Stimulated activated CD4-positive, alpha-beta T cell treated with anti-CD3 and anti-CD28 coated beads, Interleukin-4, amount 100 ng/mL, for 24 hours (primary cell): ENCODE measurements around the gene SPRED3.
"Not testable (repeated sequence)": the region's sequence is repeated elsewhere in the genome, so short reads cannot be mapped to it uniquely, and the experiment has no call there.

Experiments used
- DNase-seq: peaks from one replicate; pipeline ENCODE4 v3.0.0-alpha.2; 2020

The SPRED3 gene

DNA sequence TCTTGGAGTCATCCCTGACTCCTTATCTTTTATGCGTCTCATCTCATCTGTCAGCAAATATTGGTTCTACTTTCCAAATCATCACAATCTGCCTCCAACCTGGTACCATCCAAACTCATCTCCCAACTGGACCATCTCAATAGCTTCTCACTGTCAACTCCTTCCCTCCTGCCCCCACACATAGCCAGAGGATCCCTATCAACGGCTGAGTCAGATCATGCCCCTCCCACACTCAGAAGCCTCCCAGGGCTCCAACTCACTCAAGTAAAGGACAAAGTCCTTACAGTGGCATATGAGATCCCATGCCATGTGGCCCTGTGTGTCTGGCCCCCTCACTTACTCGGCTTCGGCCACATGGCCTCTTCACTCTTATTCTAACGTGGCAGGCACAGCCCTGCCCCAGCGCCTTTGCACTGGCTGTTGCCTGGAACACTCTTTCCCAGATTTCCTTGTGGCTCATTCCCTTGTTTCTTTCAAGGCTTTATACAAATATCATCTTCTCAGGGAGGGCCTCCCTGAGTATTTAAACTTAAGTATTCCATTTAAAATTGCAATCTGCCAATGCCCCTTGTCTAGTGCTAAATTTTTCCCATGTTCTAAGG, 4.3 kb downstream of the SPRED3 start:
- no peak for DNase-seq

DNA sequence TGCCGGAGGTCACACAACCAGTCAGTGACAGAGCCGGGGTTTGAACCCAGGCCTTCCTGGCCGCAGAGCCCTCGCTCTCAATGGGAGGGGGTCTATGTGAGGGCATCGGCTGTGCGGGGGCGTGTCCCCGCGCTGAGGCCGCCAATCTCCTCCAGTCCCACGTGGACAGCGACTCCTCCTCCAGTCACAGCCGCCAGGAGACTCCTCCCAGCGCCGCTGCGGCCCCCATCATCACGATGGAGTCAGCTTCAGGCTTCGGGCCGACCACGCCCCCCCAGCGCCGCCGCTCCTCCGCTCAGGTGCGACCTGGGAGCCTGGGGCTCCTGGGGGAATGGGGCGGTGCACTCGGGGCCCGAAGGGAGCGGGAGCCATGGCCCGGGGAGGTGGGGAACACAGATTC, 6.0 kb downstream of the SPRED3 start:
- peak; percentile 75 for DNase-seq

DNA sequence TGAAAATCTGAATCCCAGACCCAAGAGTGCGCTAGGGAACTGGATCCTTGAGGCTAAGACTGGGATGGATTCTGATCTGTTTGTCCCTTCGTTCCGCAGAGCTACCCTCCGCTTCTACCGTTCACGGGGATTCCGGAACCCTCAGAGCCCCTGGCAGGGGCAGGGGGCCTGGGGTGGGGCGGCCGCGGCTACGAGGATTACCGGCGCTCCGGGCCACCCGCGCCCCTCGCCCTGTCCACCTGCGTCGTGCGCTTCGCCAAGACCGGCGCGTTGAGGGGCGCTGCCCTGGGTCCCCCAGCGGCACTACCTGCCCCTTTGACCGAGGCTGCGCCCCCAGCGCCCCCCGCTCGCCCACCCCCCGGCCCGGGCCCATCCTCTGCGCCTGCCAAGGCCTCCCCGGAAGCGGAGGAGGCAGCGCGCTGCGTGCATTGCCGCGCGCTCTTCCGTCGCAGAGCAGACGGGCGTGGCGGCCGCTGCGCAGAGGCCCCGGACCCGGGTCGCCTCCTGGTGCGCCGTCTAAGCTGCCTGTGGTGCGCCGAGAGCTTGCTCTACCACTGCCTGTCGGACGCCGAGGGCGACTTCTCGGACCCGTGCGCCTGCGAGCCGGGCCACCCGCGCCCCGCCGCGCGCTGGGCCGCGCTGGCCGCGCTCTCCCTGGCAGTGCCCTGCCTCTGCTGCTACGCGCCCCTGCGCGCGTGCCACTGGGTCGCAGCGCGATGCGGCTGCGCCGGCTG, 7.1 kb downstream of the SPRED3 start:
- DNase-seq, result peak; percentile 49

DNA sequence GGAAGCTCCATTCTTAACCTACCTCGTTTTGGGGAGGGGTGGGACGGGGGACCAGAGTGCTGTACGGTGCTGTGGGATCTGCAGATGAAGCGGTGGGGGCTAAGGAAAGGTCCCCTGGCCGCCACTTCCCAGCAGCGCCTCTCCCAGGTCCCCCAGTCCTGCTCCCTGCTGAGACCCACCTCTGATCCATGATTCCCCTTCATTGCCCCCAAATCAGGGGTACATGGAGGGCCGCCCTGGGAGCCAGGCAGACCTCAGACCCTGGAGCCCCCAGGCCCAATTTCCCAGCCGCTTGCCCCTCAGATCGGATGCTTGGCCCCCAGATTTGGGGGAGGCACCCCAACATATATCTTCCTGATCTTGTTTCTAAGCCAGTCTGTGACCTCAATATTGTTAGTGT, 10.6 kb downstream of the SPRED3 start:
- no peak for DNase-seq

DNA sequence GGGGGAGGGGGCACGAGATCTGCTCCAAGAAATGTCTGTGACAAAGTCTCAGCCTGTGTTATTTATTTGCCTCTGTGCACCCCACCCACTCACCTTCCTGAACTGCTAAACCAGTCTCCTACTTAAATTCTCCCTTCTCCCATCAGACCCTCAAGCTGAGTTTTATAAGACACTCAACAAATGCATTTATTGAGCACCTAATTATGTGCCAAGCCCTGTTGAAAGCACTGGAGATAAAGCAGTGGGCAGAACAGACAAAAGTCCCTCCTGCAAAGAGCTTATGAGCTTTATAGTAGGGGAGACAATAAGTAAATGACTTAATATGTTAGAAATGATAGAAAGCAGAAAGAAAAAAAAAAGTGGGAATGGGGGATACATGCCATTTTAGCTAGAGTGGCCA, 11.0 kb downstream of the SPRED3 start:
- DNase-seq, result no peak

DNA sequence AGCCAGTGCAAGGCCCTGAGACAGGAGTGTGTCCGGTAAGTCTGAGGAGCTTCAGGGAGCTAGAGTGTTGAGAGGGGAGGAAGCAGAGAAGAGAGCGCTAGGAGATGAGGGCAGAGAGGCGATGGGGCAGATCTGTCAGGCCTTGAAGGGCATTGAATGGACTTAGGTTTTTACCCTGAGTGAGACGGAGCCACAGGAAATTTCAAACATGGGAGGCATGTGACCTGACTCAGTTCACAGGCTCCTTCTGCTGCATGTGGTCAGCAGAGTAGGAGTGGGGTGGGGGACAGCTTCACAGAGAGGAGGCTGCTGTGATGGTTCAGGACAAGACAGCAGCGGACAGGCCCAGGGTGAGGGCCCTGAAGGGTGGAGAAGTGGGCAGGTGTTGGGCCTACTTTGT, 11.9 kb downstream of the SPRED3 start:
- no peak for DNase-seq

DNA sequence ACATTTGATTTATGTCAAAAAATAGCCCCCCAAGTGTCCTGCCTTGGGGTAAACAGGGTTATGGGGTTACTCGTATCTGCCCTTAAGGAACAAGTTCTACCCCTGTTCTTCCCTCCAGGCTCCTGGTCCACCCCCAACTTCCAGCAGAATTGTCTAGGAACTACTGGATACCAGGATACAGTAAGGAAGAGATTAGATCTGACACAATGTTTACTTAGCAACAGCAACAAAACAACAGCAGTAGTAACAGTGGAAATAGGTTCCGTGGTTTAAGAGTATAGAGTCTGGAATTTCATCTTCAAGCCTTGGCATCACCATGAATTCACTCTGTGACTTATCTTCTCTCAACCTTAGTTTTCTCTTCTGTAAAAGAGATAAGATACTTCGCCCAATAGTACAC, 12.7 kb downstream of the SPRED3 start:
- DNase-seq, result no peak

DNA sequence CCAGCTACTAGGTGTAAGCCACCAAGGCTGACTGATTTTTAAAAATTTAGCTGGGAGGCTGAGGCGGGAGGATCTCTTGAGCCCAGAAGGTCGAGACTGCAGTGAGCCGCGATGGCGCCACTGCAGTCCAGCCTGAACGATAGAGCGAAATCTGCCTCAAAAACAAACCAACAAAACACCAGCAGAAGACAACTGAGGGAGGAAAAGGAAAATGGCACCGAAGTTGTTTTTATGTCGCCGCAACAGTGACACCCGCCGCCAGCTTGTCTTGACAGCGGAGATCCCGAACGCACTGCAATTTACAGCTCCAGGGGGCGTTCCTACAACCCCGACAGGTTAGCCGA, 14.1 kb downstream of the SPRED3 start:
- DNase-seq, result no peak

DNA sequence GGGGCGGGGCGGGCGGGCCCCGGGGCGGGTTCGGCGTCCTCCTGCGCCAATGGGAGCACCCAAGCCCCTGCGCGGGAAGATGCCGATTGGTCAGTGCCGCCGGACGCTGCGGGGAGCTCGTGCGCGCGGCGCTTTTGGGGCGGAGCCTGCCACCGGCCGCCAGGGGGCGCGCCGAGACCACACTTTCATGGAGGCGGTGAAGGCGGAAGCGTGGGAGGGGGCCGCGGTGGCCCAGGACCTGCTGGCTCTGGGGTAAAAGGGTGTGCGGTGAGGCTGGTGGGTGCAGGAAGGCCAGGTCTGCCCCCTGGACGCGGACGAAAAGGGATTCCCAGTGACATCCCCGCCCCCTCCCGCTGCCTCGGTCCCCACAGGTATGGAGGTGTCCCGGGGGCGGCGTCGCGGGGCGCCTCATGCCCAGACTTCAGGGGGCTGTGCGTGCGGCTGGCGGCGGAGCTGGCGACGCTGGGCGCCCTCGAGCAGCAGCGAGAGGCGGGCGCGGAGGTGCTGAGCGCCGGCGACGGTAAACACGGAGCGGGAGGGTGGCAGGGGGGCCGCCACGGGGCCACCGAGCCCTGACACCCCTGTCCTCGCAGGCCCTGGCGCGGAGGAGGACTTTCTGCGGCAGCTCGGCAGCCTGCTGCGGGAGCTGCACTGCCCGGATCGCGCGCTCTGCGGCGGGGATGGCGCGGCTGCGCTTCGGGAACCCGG, 14.6 kb downstream of the SPRED3 start, which contains the start of gene FAM98C:
Gene FAM98C, plus strand, starts transcription at position 127 of the 708 bp plus-strand sequence. Its CDS starts 61 bp downstream, at position 188.
- DNase-seq, result peak; percentile 96

DNA sequence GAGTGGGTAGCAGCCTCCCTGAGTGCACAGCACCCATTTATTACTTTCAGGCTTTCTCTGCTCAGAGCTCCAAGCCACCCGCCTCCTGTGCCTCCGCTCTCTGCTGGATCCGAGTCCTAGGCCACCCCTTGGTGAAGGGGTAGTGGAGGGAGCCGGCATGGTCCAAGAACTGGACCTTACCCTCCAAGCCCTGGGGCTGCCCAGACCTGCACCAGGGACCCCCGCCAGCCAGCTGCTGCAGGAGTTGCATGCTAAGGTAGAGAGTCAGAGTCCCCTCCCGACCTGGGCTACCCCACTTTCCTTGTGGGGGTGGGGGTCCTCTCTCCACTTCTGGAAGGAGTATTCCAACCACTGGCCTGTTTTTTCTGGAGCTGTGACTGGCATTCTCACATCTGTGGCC, 16.4 kb downstream of the SPRED3 start:
- no peak for DNase-seq

DNA sequence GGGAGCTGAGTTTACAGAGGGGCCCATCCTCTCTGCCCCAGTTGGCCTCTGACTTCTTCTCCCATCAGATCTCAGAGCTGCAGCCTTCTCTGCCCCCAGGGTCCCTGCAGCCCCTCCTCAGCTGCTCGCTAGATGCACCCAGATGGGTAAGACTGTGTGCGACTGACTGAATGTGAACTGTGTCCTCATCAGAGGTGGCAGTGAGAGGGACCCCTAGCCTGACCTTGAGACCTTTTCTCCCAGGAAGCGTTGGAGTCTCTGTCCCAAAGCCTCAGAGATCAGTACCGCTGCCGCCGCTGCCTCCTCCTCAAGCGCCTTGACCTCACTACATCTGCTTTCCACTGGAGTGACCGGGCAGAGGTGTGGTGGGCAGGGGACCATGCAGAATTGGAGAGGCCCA, 16.8 kb downstream of the SPRED3 start:
- DNase-seq, result no peak

DNA sequence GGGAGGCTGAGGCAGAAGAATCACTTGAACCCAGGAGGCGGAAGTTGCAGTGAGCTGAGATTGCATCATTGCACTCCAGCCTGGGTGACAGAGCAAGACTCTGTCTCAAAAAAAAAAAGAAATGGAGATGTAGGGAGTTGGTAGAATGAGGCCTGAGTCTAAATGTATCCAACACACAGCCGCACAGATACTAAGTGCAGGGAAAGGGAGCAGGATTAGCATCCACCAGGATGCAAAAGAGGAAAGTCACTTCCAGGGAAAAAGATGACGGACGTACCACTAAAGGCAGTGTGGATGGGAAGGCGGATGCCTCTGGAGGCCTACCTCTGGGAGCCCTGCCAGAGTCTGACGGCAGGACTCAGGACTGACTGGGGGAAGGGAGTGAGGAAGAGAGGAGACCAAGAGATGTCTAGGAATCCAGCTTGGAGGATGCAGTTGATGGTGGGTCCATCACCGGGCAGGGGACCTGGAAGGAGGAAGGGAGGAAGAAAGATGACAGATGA, 21.2 kb downstream of the SPRED3 start:
- DNase-seq, result no peak

DNA sequence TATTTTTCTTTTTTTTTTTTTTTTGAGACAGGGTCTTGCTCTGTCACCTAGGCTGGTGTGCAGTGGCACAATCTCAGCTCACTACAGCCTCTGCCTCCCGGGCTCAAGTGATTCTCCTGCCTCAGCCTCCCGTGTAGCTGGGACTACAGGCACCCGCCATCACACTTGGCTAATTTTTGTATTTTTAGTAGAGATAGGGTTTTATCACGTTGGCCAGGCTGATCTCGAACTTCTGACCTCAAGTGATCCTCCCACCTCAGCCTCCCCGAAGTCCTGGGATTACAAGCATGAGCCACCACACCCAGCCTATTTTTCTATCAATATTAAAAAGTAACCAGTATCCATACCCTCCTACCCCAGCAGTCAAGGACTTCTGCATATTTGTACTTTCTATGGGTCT, 21.9 kb downstream of the SPRED3 start:
- not testable (repeated sequence) for DNase-seq

DNA sequence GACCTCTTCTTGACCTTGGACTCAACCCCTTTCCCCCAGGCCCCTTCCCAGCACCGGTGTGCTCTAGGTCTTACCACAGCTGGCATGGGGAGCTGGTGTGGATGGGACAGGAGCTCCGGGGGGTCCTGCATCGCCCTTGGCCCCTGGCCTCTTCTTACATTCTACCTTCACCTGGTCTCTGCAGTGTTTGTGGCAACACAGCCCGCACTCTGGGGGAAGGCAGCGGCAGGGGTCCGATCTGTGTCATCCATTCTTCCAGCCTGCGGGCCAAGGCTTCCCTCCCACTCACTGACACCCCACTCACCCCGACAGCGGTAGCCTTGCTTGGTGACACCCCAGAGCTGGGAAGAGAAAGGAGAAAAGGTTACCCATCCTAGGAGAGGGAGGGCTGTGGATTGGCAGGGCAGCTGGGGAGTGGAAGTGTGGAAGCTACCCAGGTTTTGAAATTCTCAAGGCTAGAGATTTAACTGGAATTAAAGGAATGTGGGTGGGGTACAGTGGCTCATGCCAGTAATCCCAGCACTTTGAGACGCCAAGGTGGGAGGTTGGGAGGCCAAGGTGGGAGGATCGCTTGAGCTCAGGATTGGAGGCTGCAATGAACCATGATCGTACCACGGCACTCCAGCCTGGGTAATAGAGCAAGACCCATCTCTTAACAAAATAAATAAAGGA, 22.7 kb downstream of the SPRED3 start:
- no peak for DNase-seq

DNA sequence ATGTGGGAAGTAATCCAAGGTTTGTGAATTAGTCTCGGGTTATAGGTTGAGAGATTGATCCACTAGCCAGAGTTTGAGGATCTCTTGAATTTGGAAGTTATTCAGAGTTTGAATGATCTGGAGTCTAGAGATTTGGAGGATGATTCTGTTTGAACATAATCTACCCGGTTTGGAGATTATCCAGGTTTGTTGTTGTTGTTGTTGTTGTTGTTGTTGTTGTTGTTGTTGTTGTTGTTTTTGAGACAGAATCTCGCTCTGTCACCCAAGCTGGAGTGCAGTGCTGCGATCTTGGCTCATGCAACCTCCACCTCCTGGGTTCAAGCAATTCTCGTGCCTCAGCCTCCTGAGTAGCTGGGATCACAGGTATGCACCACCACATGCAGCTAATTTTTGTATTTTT, 23.4 kb downstream of the SPRED3 start:
- not testable (repeated sequence) for DNase-seq

DNA sequence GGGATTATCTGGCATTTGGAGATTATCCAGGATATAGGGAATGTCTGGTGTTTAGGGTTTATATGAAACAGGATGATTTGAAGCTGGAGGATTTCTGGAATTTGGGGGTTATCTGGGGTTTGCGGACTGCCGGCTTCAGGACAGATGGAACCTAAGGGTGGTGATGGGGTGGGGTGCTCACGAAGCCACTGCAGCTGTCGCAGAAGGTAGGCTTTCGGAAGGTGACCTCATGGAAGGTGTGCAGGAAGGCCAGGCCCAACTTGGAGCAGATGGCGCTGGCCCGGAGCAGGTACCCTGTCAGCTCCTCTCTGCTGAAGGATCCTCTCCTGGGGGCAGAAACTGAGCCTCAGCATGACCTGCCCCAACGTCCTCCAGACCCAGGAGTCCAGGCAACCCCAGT, 24.0 kb downstream of the SPRED3 start:
- no peak for DNase-seq

DNA sequence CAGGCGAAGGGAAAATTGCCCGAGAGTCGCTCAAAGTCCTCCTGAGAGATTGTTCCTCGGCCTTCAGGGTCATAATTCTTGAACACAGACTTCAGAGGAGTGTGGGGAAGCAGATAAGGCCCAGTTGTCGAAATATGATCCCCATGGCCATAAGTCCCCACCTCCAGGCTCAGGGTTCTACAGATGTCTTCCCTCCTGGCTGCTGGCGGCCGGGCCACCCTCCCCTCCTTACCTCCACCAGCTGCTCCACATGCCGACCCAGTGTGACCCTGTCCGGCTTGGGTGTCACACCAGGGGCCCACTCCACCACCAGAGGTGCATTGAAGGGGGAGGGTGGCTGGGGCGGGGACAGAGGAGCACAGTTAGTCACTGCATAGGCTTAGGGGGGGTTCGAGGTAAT, 24.5 kb downstream of the SPRED3 start:
- no peak for DNase-seq

DNA sequence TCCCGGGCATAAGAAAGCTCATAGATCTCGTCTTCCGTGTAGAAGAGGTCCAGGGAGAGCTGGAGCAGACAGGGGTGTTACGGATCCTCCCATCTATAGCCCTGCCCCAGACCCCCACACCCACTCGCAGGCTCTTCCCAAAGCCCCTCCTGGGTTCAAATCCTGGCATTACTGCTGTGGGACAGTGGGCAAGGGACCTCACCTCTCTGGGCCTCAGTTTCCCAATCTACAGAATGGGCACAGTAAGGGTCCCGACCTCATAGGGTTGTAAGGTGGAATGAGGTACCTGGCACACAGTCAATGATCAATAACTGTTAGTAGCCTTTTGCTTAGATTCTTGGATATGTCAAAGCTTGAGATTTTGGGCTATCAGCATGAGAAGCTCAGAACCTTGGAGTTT, 24.9 kb downstream of the SPRED3 start:
- no peak for DNase-seq

DNA sequence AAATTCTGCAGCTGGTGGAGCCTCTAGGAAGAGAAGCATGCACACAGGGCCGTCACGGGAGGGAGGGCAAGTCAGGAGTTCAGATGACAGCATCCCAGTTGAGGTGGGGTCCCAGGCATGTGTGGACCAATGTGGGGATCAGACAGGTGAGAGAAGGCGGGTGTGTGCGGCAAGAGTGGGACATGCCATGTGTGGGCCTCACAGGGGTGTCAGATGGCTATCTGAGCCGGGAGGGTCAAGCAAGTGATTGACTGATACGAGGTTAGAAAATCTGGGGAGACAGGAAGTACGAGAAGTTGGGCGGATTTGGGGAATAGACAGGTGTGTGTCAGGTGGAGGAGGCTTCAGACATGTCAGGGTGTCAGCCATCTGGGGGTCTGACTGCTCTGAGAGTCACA, 28.6 kb downstream of the SPRED3 start:
- no peak for DNase-seq

DNA sequence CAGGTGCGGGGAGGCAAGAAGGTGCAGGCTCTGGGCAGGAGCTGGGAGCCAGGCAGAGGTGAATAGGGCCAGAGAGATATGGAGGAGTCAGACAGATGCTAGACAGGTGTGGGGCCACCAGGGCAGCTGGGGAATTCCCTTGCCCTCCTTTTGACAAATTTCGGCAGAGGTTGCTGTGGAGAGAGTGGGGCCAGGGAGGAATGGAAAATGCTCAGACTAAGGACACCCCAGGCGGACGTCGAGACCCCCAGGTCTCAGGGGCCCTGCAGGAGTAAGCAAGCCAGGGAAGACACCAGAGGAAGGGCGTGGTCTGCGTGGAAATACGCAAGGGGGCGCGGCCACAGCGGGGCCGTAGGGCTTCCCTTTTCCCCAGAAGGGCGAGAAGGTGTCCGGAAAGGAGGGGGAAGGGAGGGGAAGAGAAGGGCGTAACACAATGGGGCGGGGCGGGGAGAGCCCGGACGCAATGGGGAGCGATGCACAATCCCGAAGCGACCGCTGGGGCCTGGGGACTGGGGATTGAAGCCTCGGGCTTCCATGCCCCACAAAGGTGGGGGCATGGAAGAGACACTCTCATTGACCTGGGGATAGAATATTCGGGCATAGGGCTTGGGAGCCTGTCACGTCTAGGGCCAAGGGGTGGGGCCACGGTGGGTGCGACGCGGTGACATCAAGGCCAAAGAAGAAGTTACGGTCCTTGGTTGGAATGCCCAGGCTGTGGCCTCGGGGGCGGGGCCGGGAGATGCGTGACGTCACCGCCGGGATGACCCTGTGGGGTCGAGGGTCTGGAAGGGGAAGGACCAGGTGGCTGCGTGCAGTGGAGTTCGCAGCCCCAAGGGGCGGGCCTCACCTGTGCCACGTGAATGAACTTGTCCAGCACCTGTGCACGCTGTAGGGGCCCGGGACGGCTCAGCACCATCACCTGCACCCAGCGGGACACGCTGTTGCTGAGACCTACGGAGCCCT, 29.3 kb downstream of the SPRED3 start:
- peak; percentile 63 for DNase-seq

DNA sequence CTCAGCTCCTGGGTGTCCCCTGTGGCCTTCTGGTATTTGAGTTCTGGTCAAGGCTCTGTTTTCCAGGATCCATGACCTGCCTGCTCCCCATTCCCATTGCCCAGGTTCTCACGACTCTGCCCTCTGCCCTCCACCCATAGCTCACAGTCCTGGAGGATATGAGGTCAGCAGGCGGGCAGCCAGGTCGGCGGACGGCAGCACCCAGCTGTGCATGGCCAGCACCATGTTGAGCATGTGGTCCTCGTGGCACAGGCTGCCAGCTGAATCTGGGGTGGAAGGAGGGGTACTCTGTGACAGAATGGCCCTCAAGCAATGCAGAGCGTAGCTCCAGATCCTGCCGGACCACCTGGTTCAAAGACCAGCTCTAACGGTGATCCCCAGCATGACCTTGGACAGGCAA, 32.4 kb downstream of the SPRED3 start:
- no peak for DNase-seq

DNA sequence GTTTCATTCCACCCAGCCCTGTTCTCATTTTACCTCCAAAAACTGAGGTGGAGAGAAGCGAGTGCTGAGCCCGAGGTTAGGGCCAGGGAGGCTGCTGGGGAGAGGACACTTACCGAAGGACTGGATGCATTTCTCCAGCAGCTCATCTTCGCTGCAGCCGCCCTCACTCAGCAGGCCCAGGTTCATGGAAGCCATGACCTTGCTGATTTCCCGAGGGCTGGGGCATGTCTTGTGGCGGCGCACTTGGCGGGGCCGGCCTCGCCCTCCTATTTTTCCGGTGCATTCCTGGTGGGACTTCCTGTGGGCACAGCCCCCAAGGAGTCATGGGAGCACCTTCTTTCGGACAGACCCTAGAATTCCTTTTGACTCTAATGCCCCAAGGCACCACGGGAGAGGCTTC, 33.4 kb downstream of the SPRED3 start:
- no peak for DNase-seq
